ENCODE results near the gene PHF12. TPM values are rescaled to one million over a fixed set of nuclear protein-coding genes. Genes with fewer than 3 reads are reported as not detected.

The PHF12 gene
- total and polyA plus RNA-seq, 10 of the 15 experiments (the other 5 are each of a cell fraction or from before 2014, with no cell fraction given), result 1.3 to 43.9 (median 19.2) TPM

DNA sequence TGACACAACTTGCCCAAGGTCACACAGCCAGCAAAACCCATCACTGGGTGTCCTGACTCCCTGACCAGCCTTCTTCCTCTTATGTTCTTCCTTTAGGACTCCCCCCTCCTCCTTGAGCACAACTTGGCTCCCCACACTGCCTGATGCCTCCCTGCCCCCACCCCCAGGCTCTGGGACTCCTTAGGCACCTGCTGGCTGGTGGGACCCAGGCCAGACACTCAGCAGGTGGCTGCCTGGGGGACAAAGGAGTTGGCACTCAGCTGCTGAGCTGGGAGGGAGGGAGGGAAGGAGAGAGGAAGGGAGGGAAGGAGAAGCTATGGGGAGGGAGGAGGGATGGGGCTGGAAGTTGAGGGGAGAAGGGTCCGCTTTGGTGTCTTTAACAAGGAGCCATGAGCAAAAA lies 46.5 kb upstream of the PHF12 start:
- Histone ChIP-seq H3K9me3 (replicated peaks; ENCODE audit: control insufficient read depth, insufficient read depth, low read length) (no peaks in the 10 kb centered on the region), H4K20me1 (ENCODE audit: control insufficient read depth, insufficient read depth) (no peaks in the 10 kb centered on the region), H3K79me2 (ENCODE audit: control insufficient read depth, insufficient read depth, low read length) (no peaks in the 10 kb centered on the region), H3K4me1 (ENCODE audit: control insufficient read depth, insufficient read depth, low read length) (peaks cover 4% of the 10 kb centered on the region; the same call in 1 of the 2 replicates), H3K4me3 (no peak overlapping the region), H3K4me2 (ENCODE audit: control insufficient read depth, insufficient read depth) (no peak overlapping the region), H3K27me3 (replicated peaks in 1 of 2; ENCODE audit: control insufficient read depth in 2 of 2, insufficient read depth in 2 of 2, low read length in 1 of 2) (peaks cover 0 to 3% of the 10 kb centered on the region in 2 experiments; a peak in 2 of 4 replicates), H3K36me3 (ENCODE audit: control insufficient read depth in 2 of 2, insufficient read depth in 2 of 2, low read length in 1 of 2) (no peaks in the 10 kb centered on the region), H3K9ac (ENCODE audit: control insufficient read depth, insufficient read depth, low read length) (no peak overlapping the region), H2AFZ (ENCODE audit: control insufficient read depth, low read depth, low read length) (no peak overlapping the region), H3K27ac (ENCODE audit: control insufficient read depth, insufficient read depth) (no peak overlapping the region)
- no peak for ATAC-seq
- in situ Hi-C loops (cut with MboI) (no loop called here), intact Hi-C loops (cut with micrococcal nuclease; ENCODE audit: unreplicated experiment) (no loop called here)
- no TSS peak for BruUV-seq (replicated peaks)
- POLR2A ChIA-PET, result no interaction called here
- RAD21 ChIA-PET (ENCODE audit: unreplicated experiment), result no interaction called here
- 50% methylated on average over 1 of the region's 1 CpG for WGBS (ENCODE audit: insufficient coverage, insufficient replicate concordance, low lambda C conversion rate, missing lambda C conversion rate)
- CTCF ChIA-PET, result interaction anchor here (1.1 kb wide), 1 partner anchor 32 kb away, joined by 4 read pairs; no protein-coding TSS in a partner anchor
- FAIRE-seq, result no peak
- SMC1A ChIA-PET (ENCODE audit: uncharacterized antibody, unreplicated experiment), result no interaction called here
- DNase-seq (ENCODE audit: low read depth, low spot score), result no peak
- TF ChIP-seq TCF3 (IDR thresholded peaks at IDR 0.05; ENCODE audit: borderline replicate concordance, insufficient read depth, low read depth, low read length) (no peak), HDAC2 (IDR thresholded peaks at IDR 0.05) (no peak), KLF5 (IDR thresholded peaks at IDR 0.05; ENCODE audit: partially characterized antibody) (no peak), GABPA (IDR thresholded peaks at IDR 0.05; ENCODE audit: low read depth) (no peak), EGR1 (IDR thresholded peaks at IDR 0.05; ENCODE audit: borderline replicate concordance in 1 of 2, low read depth in 2 of 2, low read length in 2 of 2) (no peak), CHD1 (IDR thresholded peaks at IDR 0.05; ENCODE audit: low read depth, low read length) (no peak), ZBTB40 (IDR thresholded peaks at IDR 0.05; ENCODE audit: borderline replicate concordance) (no peak), POLR2AphosphoS5 (IDR thresholded peaks at IDR 0.05; ENCODE audit: low read length) (no peak), RELB (IDR thresholded peaks at IDR 0.05; ENCODE audit: low read depth) (no peak), MEF2B (IDR thresholded peaks at IDR 0.05; ENCODE audit: partially characterized antibody, poor library complexity, severe bottlenecking) (no peak), FOXM1 (IDR thresholded peaks at IDR 0.05; ENCODE audit: low read depth, low read length) (no peak), SP1 (IDR thresholded peaks at IDR 0.05; ENCODE audit: low read depth, low read length) (no peak)
- TF ChIP-seq, protein P1, sequence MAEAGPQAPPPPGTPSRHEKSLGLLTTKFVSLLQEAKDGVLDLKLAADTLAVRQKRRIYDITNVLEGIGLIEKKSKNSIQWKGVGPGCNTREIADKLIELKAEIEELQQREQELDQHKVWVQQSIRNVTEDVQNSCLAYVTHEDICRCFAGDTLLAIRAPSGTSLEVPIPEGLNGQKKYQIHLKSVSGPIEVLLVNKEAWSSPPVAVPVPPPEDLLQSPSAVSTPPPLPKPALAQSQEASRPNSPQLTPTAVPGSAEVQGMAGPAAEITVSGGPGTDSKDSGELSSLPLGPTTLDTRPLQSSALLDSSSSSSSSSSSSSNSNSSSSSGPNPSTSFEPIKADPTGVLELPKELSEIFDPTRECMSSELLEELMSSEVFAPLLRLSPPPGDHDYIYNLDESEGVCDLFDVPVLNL (IDR thresholded peaks at IDR 0.05; ENCODE audit: low read depth, low read length), result no peak
- TF ChIP-seq, protein P2, sequence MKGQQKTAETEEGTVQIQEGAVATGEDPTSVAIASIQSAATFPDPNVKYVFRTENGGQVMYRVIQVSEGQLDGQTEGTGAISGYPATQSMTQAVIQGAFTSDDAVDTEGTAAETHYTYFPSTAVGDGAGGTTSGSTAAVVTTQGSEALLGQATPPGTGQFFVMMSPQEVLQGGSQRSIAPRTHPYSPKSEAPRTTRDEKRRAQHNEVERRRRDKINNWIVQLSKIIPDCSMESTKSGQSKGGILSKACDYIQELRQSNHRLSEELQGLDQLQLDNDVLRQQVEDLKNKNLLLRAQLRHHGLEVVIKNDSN (IDR thresholded peaks at IDR 0.05; ENCODE audit: borderline replicate concordance, extremely low read length, insufficient read depth, low read depth, low read length), result no peak
- TF ChIP-seq, protein P3, sequence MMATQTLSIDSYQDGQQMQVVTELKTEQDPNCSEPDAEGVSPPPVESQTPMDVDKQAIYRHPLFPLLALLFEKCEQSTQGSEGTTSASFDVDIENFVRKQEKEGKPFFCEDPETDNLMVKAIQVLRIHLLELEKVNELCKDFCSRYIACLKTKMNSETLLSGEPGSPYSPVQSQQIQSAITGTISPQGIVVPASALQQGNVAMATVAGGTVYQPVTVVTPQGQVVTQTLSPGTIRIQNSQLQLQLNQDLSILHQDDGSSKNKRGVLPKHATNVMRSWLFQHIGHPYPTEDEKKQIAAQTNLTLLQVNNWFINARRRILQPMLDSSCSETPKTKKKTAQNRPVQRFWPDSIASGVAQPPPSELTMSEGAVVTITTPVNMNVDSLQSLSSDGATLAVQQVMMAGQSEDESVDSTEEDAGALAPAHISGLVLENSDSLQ (IDR thresholded peaks at IDR 0.05), result no peak

All from GM12878 (cell line).